ENCODE measurements around the gene PLEKHM2.
A peak's percentile ranks its signal among the peaks of the same experiment; 100 is the strongest.

Gene PLEKHM2

GRCh38 chr1:15678578-15678977 lies 5.5 kb upstream of the PLEKHM2 start:
- no peaks in the 10 kb centered on the region for H3K36me3 ChIP-seq (ENCODE audit: control insufficient read depth, insufficient read depth, low read length, severe bottlenecking)
- H3K4me3 ChIP-seq (ENCODE audit: low read length), result no peak overlapping the region
- no peaks in the 10 kb centered on the region for H3K9me3 ChIP-seq (ENCODE audit: control insufficient read depth, low read length)
- H3K27me3 ChIP-seq (replicated peaks; ENCODE audit: control insufficient read depth, insufficient read depth, low read length), result no peaks in the 10 kb centered on the region
- H3K9ac ChIP-seq (ENCODE audit: low read length), result no peak overlapping the region
- H3K4me1 ChIP-seq (ENCODE audit: control insufficient read depth, insufficient read depth, low read length), result peaks cover 39% of the 10 kb centered on the region
- peak; percentile 14 for DNase-seq (ENCODE audit: low read depth)

- Histone ChIP-seq H3K36me3 (ENCODE audit: control insufficient read depth, insufficient read depth, low read length, severe bottlenecking) (no peaks in the 10 kb centered on the region), H3K27me3 (replicated peaks; ENCODE audit: control insufficient read depth, insufficient read depth, low read length) (no peaks in the 10 kb centered on the region), H3K9me3 (ENCODE audit: control insufficient read depth, low read length) (no peaks in the 10 kb centered on the region), H3K4me3 (ENCODE audit: low read length) (peak overlapping the region; percentile 49), H3K4me1 (ENCODE audit: control insufficient read depth, insufficient read depth, low read length) (peaks cover 42% of the 10 kb centered on the region), H3K9ac (ENCODE audit: low read length) (peak overlapping the region; percentile 85)
- peak; percentile 85 for DNase-seq (ENCODE audit: low read depth)
Observed at GRCh38 chr1:15680131-15680530, 4.0 kb upstream of the PLEKHM2 start.

- peaks cover 45% of the 10 kb centered on the region for H3K4me1 ChIP-seq (ENCODE audit: control insufficient read depth, insufficient read depth, low read length)
- H3K36me3 ChIP-seq (ENCODE audit: control insufficient read depth, insufficient read depth, low read length, severe bottlenecking), result no peaks in the 10 kb centered on the region
- peak; percentile 96 for DNase-seq (ENCODE audit: low read depth)
- peak overlapping the region; percentile 85 for H3K9ac ChIP-seq (ENCODE audit: low read length)
- peak overlapping the region; percentile 49 for H3K4me3 ChIP-seq (ENCODE audit: low read length)
- H3K9me3 ChIP-seq (ENCODE audit: control insufficient read depth, low read length), result no peaks in the 10 kb centered on the region
- H3K27me3 ChIP-seq (replicated peaks; ENCODE audit: control insufficient read depth, insufficient read depth, low read length), result no peaks in the 10 kb centered on the region
Observed at GRCh38 chr1:15680561-15681348, 3.4 kb upstream of the PLEKHM2 start.

GRCh38 chr1:15681349-15682292 lies 2.5 kb upstream of the PLEKHM2 start:
- Histone ChIP-seq H3K9me3 (ENCODE audit: control insufficient read depth, low read length) (no peaks in the 10 kb centered on the region), H3K36me3 (ENCODE audit: control insufficient read depth, insufficient read depth, low read length, severe bottlenecking) (no peaks in the 10 kb centered on the region), H3K27me3 (replicated peaks; ENCODE audit: control insufficient read depth, insufficient read depth, low read length) (no peaks in the 10 kb centered on the region), H3K9ac (ENCODE audit: low read length) (peak overlapping the region; percentile 64), H3K4me3 (ENCODE audit: low read length) (peak overlapping the region; percentile 9), H3K4me1 (ENCODE audit: control insufficient read depth, insufficient read depth, low read length) (peaks cover 47% of the 10 kb centered on the region)
- DNase-seq (ENCODE audit: low read depth), result no peak

GRCh38 chr1:15682936-15683341 lies 1.2 kb upstream of the PLEKHM2 start:
- no peaks in the 10 kb centered on the region for H3K9me3 ChIP-seq (ENCODE audit: control insufficient read depth, low read length)
- H3K9ac ChIP-seq (ENCODE audit: low read length), result peak overlapping the region; percentile 96
- peaks cover 47% of the 10 kb centered on the region for H3K4me1 ChIP-seq (ENCODE audit: control insufficient read depth, insufficient read depth, low read length)
- H3K4me3 ChIP-seq (ENCODE audit: low read length), result no peak overlapping the region
- no peak for DNase-seq (ENCODE audit: low read depth)
- H3K36me3 ChIP-seq (ENCODE audit: control insufficient read depth, insufficient read depth, low read length, severe bottlenecking), result no peaks in the 10 kb centered on the region
- H3K27me3 ChIP-seq (replicated peaks; ENCODE audit: control insufficient read depth, insufficient read depth, low read length), result no peaks in the 10 kb centered on the region

- peak overlapping the region; percentile 96 for H3K9ac ChIP-seq (ENCODE audit: low read length)
- H3K36me3 ChIP-seq (ENCODE audit: control insufficient read depth, insufficient read depth, low read length, severe bottlenecking), result no peaks in the 10 kb centered on the region
- no peaks in the 10 kb centered on the region for H3K27me3 ChIP-seq (replicated peaks; ENCODE audit: control insufficient read depth, insufficient read depth, low read length)
- H3K9me3 ChIP-seq (ENCODE audit: control insufficient read depth, low read length), result no peaks in the 10 kb centered on the region
- no peak for DNase-seq (ENCODE audit: low read depth)
- peak overlapping the region; percentile 82 for H3K4me3 ChIP-seq (ENCODE audit: low read length)
- H3K4me1 ChIP-seq (ENCODE audit: control insufficient read depth, insufficient read depth, low read length), result peaks cover 45% of the 10 kb centered on the region
Observed at GRCh38 chr1:15683345-15684039, 628 bp upstream of the PLEKHM2 start.

- Histone ChIP-seq H3K9me3 (ENCODE audit: control insufficient read depth, low read length) (no peaks in the 10 kb centered on the region), H3K9ac (ENCODE audit: low read length) (peak overlapping the region; percentile 93), H3K36me3 (ENCODE audit: control insufficient read depth, insufficient read depth, low read length, severe bottlenecking) (peaks cover 5% of the 10 kb centered on the region), H3K4me1 (ENCODE audit: control insufficient read depth, insufficient read depth, low read length) (peaks cover 37% of the 10 kb centered on the region), H3K4me3 (ENCODE audit: low read length) (peak overlapping the region; percentile 94), H3K27me3 (replicated peaks; ENCODE audit: control insufficient read depth, insufficient read depth, low read length) (no peaks in the 10 kb centered on the region)
- DNase-seq (ENCODE audit: low read depth), result peak; percentile 71
Observed at GRCh38 chr1:15684468-15685291, 560 bp downstream of the PLEKHM2 start.

GRCh38 chr1:15685820-15686219 lies 1.7 kb downstream of the PLEKHM2 start:
- peak overlapping the region; percentile 94 for H3K4me3 ChIP-seq (ENCODE audit: low read length)
- peaks cover 30% of the 10 kb centered on the region for H3K4me1 ChIP-seq (ENCODE audit: control insufficient read depth, insufficient read depth, low read length)
- DNase-seq (ENCODE audit: low read depth), result peak; percentile 17

GRCh38 chr1:15687446-15687845 lies 3.3 kb downstream of the PLEKHM2 start:
- Histone ChIP-seq H3K9ac (ENCODE audit: low read length) (no peak overlapping the region), H3K36me3 (ENCODE audit: control insufficient read depth, insufficient read depth, low read length, severe bottlenecking) (peaks cover 5% of the 10 kb centered on the region), H3K27me3 (replicated peaks; ENCODE audit: control insufficient read depth, insufficient read depth, low read length) (no peaks in the 10 kb centered on the region)

More at GRCh38 chr1:15685820-15686219, 1.7 kb downstream of the PLEKHM2 start:
- Histone ChIP-seq H3K9ac (ENCODE audit: low read length) (peak overlapping the region; percentile 93), H3K27me3 (replicated peaks; ENCODE audit: control insufficient read depth, insufficient read depth, low read length) (no peaks in the 10 kb centered on the region), H3K36me3 (ENCODE audit: control insufficient read depth, insufficient read depth, low read length, severe bottlenecking) (peaks cover 5% of the 10 kb centered on the region), H3K9me3 (ENCODE audit: control insufficient read depth, low read length) (no peaks in the 10 kb centered on the region)

GRCh38 chr1:15690317-15690716 lies 6.2 kb downstream of the PLEKHM2 start:
- no peak for DNase-seq (ENCODE audit: low read depth)
- Histone ChIP-seq H3K9ac (ENCODE audit: low read length) (peak overlapping the region; percentile 37), H3K4me1 (ENCODE audit: control insufficient read depth, insufficient read depth, low read length) (peaks cover 35% of the 10 kb centered on the region), H3K36me3 (ENCODE audit: control insufficient read depth, insufficient read depth, low read length, severe bottlenecking) (peaks cover 5% of the 10 kb centered on the region), H3K9me3 (ENCODE audit: control insufficient read depth, low read length) (no peaks in the 10 kb centered on the region), H3K4me3 (ENCODE audit: low read length) (no peak overlapping the region), H3K27me3 (replicated peaks; ENCODE audit: control insufficient read depth, insufficient read depth, low read length) (no peaks in the 10 kb centered on the region)

More at GRCh38 chr1:15687446-15687845, 3.3 kb downstream of the PLEKHM2 start:
- DNase-seq (ENCODE audit: low read depth), result no peak
- Histone ChIP-seq H3K4me1 (ENCODE audit: control insufficient read depth, insufficient read depth, low read length) (peaks cover 35% of the 10 kb centered on the region), H3K9me3 (ENCODE audit: control insufficient read depth, low read length) (no peaks in the 10 kb centered on the region), H3K4me3 (ENCODE audit: low read length) (no peak overlapping the region)
